Measurements from ENCODE around the gene CRYBA1. TPM values are rescaled to one million over a fixed set of nuclear protein-coding genes. Genes with fewer than 3 reads are reported as not detected.

CRYBA1 gene
- total RNA-seq, 1 donor: not detected

DNA sequence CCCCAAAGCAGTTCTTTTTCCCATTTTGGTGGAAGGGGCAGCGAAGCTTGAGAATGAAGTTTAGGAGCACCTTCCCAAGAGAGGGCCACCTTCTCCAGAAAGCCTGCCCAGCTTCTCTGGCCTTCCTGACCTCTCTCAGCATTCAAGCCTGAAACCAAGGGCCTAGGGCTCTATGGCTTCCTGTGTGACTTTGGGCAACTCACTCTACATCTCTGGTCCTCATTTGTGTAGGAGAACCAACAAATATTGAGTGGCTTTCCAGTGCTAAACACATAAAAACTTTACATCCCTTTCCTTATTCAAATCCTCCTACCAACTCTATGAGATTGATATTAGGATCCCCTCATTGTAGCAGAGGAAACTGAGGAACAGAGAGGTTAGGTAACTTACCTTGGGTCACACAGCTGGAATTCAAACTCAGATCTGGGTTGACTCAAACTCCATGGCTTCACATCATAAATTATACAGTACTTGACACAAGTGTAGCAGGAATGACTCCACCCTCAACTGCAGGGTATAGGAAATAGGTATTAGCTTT lies 34.5 kb upstream of the CRYBA1 start:
- no peak overlapping the region for H3K4me3 ChIP-seq (ENCODE audit: low read depth, low read length)
- DNase-seq (ENCODE audit: low read depth): no peak
- no peak for TF ChIP-seq CTCF (IDR thresholded peaks at IDR 0.05; ENCODE audit: insufficient read depth, low read length)

GRCh38 chr17:29212681-29213121 lies 34.0 kb upstream of the CRYBA1 start:
- no peak overlapping the region for H3K4me3 ChIP-seq (ENCODE audit: low read depth, low read length)
- TF ChIP-seq CTCF (IDR thresholded peaks at IDR 0.05; ENCODE audit: insufficient read depth, low read length): no peak
- DNase-seq (ENCODE audit: low read depth): no peak

GRCh38 chr17:29214215-29215146 lies 32.2 kb upstream of the CRYBA1 start:
- no peak for TF ChIP-seq CTCF (IDR thresholded peaks at IDR 0.05; ENCODE audit: insufficient read depth, low read length)
- DNase-seq (ENCODE audit: low read depth): no peak
- no peak overlapping the region for H3K4me3 ChIP-seq (ENCODE audit: low read depth, low read length)

DNA sequence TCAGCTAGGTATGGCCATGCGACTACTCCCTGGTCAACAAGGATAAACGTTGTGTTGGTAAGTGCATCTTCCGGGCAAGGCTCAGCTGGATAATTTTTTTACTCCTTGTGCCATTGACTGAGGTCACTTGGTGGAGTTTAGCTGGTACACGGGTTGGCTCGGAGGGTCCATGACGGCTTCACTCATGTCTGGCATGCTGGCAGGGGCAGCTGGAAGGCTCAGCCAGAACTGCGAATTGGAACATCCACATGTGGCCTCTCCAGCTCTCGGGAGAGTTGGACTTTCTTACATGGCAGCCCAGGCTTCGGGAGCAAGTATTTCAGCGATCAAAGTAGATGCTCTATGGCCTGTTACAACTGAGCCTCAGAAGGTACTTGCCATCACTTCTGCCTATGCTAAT lies 31.5 kb upstream of the CRYBA1 start:
- TF ChIP-seq CTCF (IDR thresholded peaks at IDR 0.05; ENCODE audit: insufficient read depth, low read length): no peak
- DNase-seq (ENCODE audit: low read depth): no peak

GRCh38 chr17:29215717-29216116 lies 30.9 kb upstream of the CRYBA1 start:
- peak; percentile 58 for DNase-seq (ENCODE audit: low read depth)
- no peak overlapping the region for H3K4me3 ChIP-seq (ENCODE audit: low read depth, low read length)
- no peak for TF ChIP-seq CTCF (IDR thresholded peaks at IDR 0.05; ENCODE audit: insufficient read depth, low read length)

More for the DNA sequence above, 31.5 kb upstream of the CRYBA1 start:
- H3K4me3 ChIP-seq (ENCODE audit: low read depth, low read length): no peak overlapping the region

DNA sequence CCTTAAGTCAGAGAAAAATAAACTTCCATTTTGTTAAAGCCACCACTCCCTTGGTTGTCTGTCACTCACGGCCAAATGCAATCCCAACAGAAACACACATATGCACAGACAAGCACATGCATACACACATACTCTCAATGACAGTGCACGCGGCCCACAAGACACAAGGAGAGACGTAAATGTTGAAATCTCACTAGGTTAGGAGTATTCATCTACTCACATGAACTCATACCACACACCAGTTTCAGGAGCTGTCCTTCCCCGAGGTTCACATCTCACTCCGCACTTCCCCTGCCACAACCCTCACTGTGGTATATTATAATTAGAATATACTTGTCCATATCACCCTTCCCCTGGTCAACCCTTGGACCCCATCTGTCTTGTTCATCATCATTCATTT lies 30.5 kb upstream of the CRYBA1 start:
- TF ChIP-seq CTCF (IDR thresholded peaks at IDR 0.05; ENCODE audit: insufficient read depth, low read length): no peak
- DNase-seq (ENCODE audit: low read depth): no peak
- H3K4me3 ChIP-seq (ENCODE audit: low read depth, low read length): no peak overlapping the region

Data from fibroblast of the aortic adventitia (primary cell).